Nephron progenitor cell (in vitro differentiated cells): Measurements from ENCODE around the gene FTO.

Source experiments
- DNase-seq: peaks from one replicate; pipeline ENCODE4 v3.0.0; 2021
- H3K27ac Mint-ChIP-seq: 2 replicates; pipeline ENCODE4 v1.8.0; 2021; ENCODE audit warnings: mild to moderate bottlenecking, moderate library complexity, mixed read lengths
- H3K27me3 Mint-ChIP-seq: 2 replicates; pipeline ENCODE4 v1.8.0; 2021; ENCODE audit warnings: mild to moderate bottlenecking, low read depth, mixed read lengths; ENCODE audit not compliant: poor library complexity
- H3K36me3 Mint-ChIP-seq: 2 replicates; pipeline ENCODE4 v1.8.0; 2021; ENCODE audit warnings: low read depth, mixed read lengths
- H3K4me1 Mint-ChIP-seq: 2 replicates; pipeline ENCODE4 v1.8.0; 2021; ENCODE audit warnings: mixed read lengths
- H3K4me3 Mint-ChIP-seq: 2 replicates; pipeline ENCODE4 v1.8.0; 2021; ENCODE audit warnings: mild to moderate bottlenecking, moderate library complexity, mixed read lengths
- H3K9me3 Mint-ChIP-seq: 2 replicates; pipeline ENCODE4 v1.8.0; 2021; ENCODE audit warnings: mild to moderate bottlenecking, moderate library complexity, mixed read lengths
- CTCF ChIP-seq: fragments of 200-600 bp; sonication (generic); IDR thresholded peaks from 2 replicates; pipeline ENCODE4 v1.5.0; 2021; ENCODE audit warnings: antibody characterized with exemption

The FTO gene

DNA sequence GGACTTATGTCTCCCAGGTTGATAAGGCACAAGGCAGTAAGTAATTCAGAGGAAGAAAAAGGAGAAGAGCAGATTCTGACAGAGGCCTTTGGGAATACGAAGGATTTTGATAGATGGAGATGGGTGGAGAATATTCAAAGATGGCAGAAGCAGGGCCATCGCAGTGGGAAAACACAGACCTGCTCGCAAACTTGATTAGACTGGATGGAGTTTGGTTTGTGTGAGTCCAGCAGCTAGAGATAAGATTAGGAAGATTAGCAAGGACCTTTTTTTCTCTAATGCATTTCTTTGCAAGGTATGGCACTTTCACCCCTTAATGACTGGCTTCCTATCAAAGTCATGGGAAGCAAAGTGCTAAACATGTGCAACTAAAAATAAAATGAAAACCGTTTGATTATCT, 196.7 kb downstream of the FTO start:
- no peak for DNase-seq
- Mint-ChIP-seq H3K27me3 (peaks cover 3% of the 10 kb centered on the region), H3K9me3 (no peaks in the 10 kb centered on the region), H3K4me3 (no peak overlapping the region), H3K27ac (no peak overlapping the region), H3K4me1 (peaks cover 7% of the 10 kb centered on the region), H3K36me3 (peaks cover 17% of the 10 kb centered on the region)
- TF ChIP-seq CTCF, result no peak

DNA sequence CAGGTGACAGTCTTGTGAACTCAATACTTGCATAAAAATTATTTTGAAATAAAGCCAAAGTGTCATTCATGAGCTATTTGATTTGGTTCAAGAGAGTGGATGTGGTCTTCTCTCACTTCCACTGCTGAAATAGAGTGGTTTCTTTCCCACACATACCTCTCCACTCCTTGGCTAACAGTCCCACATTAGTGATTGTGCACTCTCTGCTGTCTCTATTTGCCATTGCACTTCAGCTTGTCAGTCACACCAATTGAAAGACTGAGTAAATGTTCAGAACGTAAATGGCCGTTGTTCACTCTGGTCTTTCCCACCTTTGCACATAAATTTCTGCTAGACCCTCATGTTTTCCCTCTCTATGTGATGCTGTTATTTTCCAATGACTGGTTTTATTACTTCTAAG, 197.5 kb downstream of the FTO start:
- H3K27ac Mint-ChIP-seq, result no peak overlapping the region
- no peak for TF ChIP-seq CTCF
- peaks cover 3% of the 10 kb centered on the region for H3K27me3 Mint-ChIP-seq
- peaks cover 17% of the 10 kb centered on the region for H3K36me3 Mint-ChIP-seq
- peaks cover 4% of the 10 kb centered on the region for H3K4me1 Mint-ChIP-seq
- H3K4me3 Mint-ChIP-seq, result no peak overlapping the region
- H3K9me3 Mint-ChIP-seq, result no peaks in the 10 kb centered on the region
- no peak for DNase-seq

- DNase-seq, result no peak
- TF ChIP-seq CTCF, result no peak
- Mint-ChIP-seq H3K27ac (peak overlapping the region; percentile 24), H3K4me1 (peaks cover 4% of the 10 kb centered on the region), H3K4me3 (no peak overlapping the region), H3K36me3 (peaks cover 22% of the 10 kb centered on the region), H3K9me3 (no peaks in the 10 kb centered on the region), H3K27me3 (peaks cover 3% of the 10 kb centered on the region)
Observed at GRCh38 chr16:53904533-53904932, 200.6 kb downstream of the FTO start.

DNA sequence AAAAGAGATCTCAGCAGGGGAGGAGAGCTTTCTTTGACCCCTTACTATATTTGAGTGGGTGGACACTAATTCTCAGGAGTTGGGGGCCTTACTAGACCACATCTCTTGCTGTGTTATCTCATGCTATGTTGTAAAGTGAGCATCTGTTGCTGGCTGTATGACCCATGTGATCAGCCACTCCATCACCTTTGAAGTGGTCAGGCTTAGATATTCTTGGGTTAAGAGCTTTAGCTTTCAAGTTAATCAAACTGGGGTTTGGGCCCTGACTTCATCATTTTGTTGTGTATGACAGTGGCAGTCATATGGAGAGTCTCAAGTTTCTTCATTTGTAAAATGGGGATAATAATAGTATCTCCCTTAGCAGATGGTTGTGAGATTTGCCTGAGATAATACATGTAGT, 201.1 kb downstream of the FTO start:
- DNase-seq, result no peak
- Mint-ChIP-seq H3K9me3 (no peaks in the 10 kb centered on the region), H3K4me1 (peaks cover 4% of the 10 kb centered on the region), H3K27ac (no peak overlapping the region), H3K27me3 (no peaks in the 10 kb centered on the region), H3K36me3 (peaks cover 22% of the 10 kb centered on the region), H3K4me3 (no peak overlapping the region)
- TF ChIP-seq CTCF, result no peak

DNA sequence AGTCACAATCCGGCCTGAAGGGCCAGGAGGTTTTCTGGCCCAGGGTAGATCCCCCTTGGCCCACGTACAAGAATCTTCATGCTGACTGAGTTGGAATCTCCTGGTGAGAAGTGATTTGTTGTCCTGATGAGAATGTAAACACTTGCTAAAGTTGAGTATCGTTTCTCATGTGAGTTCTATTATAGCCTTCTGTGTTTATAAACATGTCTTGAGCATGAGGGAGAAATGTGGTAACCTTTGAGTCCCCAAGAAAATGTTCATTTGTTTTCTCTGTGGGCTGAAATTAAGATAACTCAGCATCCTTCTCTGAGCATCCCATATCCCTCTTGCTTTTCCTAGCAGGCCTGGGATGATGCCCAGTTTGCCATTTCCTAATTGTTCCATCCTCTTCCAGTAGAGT, 204.8 kb downstream of the FTO start:
- Mint-ChIP-seq H3K9me3 (no peaks in the 10 kb centered on the region), H3K4me3 (no peak overlapping the region), H3K27me3 (no peaks in the 10 kb centered on the region), H3K4me1 (peaks cover 4% of the 10 kb centered on the region), H3K36me3 (peaks cover 11% of the 10 kb centered on the region), H3K27ac (no peak overlapping the region)
- DNase-seq, result no peak
- TF ChIP-seq CTCF, result no peak

GRCh38 chr16:53910990-53911389, 207.0 kb downstream of the FTO start:
- Mint-ChIP-seq H3K4me3 (no peak overlapping the region), H3K27me3 (no peaks in the 10 kb centered on the region), H3K36me3 (peaks cover 5% of the 10 kb centered on the region), H3K4me1 (peaks cover 18% of the 10 kb centered on the region), H3K27ac (no peak overlapping the region), H3K9me3 (no peaks in the 10 kb centered on the region)
- DNase-seq, result no peak
- TF ChIP-seq CTCF, result no peak
